Caco-2 (cell line): ENCODE results near the gene AHRR. TPM values are rescaled to one million over a fixed set of nuclear protein-coding genes. Genes with fewer than 3 reads are reported as not detected.

Experiments used
- BruUV-seq: library from RNA; stranded (reverse); fragments of 400-500 nt; replicated peaks from 2 replicates; lab custom pipeline; 2021; lab: Mats Ljungman, UMichigan
- CTCF ChIA-PET: fragments of 300-600 bp; sonication (Branson Sonifier 250); formaldehyde crosslinking; loops from one replicate; lab custom pipeline; 2022; ENCODE audit warnings: antibody characterized with exemption; lab: Charles Lee
- POLR2A ChIA-PET: fragments of 300-600 bp; sonication (Branson Sonifier 250); formaldehyde crosslinking; loops from one replicate; lab custom pipeline; 2022; ENCODE audit warnings: antibody characterized with exemption; lab: Charles Lee
- DNase-seq, 2 experiments: peaks; one replicate each; pipeline versions ENCODE4 v3.0.0 to v3.0.0-alpha.2; 2020 to 2022
- H3K27me3 ChIP-seq: replicated peaks from 2 replicates; pipeline ENCODE4 v1.6.0; 2011; ENCODE audit warnings: low read length; ENCODE audit not compliant: control insufficient read depth, insufficient read depth
- H3K36me3 ChIP-seq: 2 replicates; pipeline ENCODE4 v1.5.1; 2011; ENCODE audit warnings: low read length; ENCODE audit not compliant: control insufficient read depth, insufficient read depth
- H3K4me1 ChIP-seq: fragments of 250-450 bp; sonication (Bioruptor Pico); 2 replicates; pipeline ENCODE4 v1.5.1; 2020; ENCODE audit warnings: mild to moderate bottlenecking
- H3K4me3 ChIP-seq: 2 replicates; pipeline ENCODE4 v1.5.1; 2011; ENCODE audit warnings: low read depth, mild to moderate bottlenecking, control low read depth, low read length
- H3K9me3 ChIP-seq: fragments of 250-450 bp; sonication (Bioruptor Pico); 2 replicates; pipeline ENCODE4 v1.5.1; 2020; ENCODE audit warnings: mild to moderate bottlenecking, moderate library complexity
- H3K27ac Mint-ChIP-seq: one replicate; pipeline ENCODE4 v1.8.0; 2022; ENCODE audit warnings: mixed read lengths; ENCODE audit not compliant: unreplicated experiment
- H3K27me3 Mint-ChIP-seq: one replicate; pipeline ENCODE4 v1.8.0; 2022; ENCODE audit warnings: mixed read lengths; ENCODE audit not compliant: insufficient read depth, unreplicated experiment
- H3K36me3 Mint-ChIP-seq: one replicate; pipeline ENCODE4 v1.8.0; 2022; ENCODE audit warnings: mild to moderate bottlenecking, mixed read lengths; ENCODE audit not compliant: insufficient read depth, unreplicated experiment
- H3K4me1 Mint-ChIP-seq: one replicate; pipeline ENCODE4 v1.8.0; 2022; ENCODE audit warnings: low read depth, mixed read lengths; ENCODE audit not compliant: unreplicated experiment
- H3K4me3 Mint-ChIP-seq: one replicate; pipeline ENCODE4 v1.8.0; 2022; ENCODE audit warnings: mild to moderate bottlenecking, moderate library complexity, mixed read lengths; ENCODE audit not compliant: unreplicated experiment
- H3K9me3 Mint-ChIP-seq: one replicate; pipeline ENCODE4 v1.8.0; 2022; ENCODE audit warnings: mixed read lengths; ENCODE audit not compliant: unreplicated experiment
- intact Hi-C: fragments of 100-400 bp; cut with micrococcal nuclease; formaldehyde crosslinking; loops from one replicate; pipeline ENCODE4 v1.10.0; 2022; ENCODE audit not compliant: unreplicated experiment
- total RNA-seq: library from RNA; stranded (reverse); gene quantifications from 2 replicates; pipeline ENCODE4 v1.2.3, GENCODE V29; 2022
- TF ChIP-seq, protein P1 (sequence below), 2 experiments: fragments of 200-600 bp in 1 of 2; IDR thresholded peaks; 1 replicate in 1 of 2; 2 replicates in 1 of 2; pipeline versions ENCODE4 v1.5.1 to v1.8.0; 2011 to 2022; ENCODE audit warnings: antibody characterized with exemption in 1 of 2, control low read depth in 1 of 2, inconsistent platforms in 1 of 2, low read depth in 1 of 2, low read length in 1 of 2, mild to moderate bottlenecking in 1 of 2, moderate library complexity in 1 of 2; ENCODE audit not compliant: insufficient read depth in 1 of 2, severe bottlenecking in 1 of 2, unreplicated experiment in 1 of 2

AHRR gene
- total RNA-seq, 1 experiment from 2014 or later = 1.1 TPM

DNA sequence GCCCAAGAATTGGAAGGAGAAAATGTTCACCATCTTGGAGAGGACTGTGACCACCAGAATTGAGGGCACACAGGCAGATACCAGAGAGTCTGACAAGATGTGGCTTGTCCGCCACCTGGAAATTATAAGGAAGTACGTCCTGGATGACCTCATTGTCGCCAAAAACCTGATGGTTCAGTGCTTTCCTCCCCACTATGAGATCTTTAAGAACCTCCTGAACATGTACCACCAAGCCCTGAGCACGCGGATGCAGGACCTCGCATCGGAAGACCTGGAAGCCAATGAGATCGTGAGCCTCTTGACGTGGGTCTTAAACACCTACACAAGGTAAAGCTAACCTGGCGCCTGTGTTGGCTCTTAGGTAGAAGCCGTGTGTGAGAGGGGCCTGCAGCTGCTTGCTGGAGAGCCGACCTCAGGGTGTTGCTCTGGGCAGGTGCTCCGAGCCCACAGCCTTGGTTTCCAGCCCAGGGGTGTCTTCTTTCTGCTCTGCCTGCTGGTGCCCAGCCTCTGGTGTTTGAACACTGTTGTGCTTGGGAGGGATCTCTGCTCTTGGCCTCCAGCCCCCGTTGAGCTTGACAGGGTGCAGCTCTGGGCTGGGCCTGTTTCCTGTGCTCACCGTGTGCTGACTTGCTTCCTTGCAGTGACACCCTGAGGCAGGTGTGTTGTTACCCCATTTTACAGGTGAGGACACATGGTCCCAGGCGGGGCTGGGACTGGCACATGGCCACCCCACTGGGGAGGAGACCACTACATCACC is 132.4 kb downstream of the AHRR start:
- Mint-ChIP-seq H3K27ac (no peak overlapping the region), H3K4me3 (no peak overlapping the region), H3K27me3 (no peaks in the 10 kb centered on the region), H3K9me3 (peaks cover 13% of the 10 kb centered on the region), H3K4me1 (no peaks in the 10 kb centered on the region), H3K36me3 (peaks cover 71% of the 10 kb centered on the region)
- no TSS peak for BruUV-seq
- intact Hi-C loops = no loop called here
- Histone ChIP-seq H3K27me3 (no peaks in the 10 kb centered on the region), H3K4me1 (peaks cover 7% of the 10 kb centered on the region; the same call in 1 of the 2 replicates), H3K36me3 (no peaks in the 10 kb centered on the region; the same call in none of the 2 replicates), H3K4me3 (no peak overlapping the region), H3K9me3 (peaks cover 5% of the 10 kb centered on the region; the same call in 1 of the 2 replicates)
- DNase-seq = no peak
- ChIA-PET CTCF (no interaction called here), POLR2A (no interaction called here)
- TF ChIP-seq, protein P1, sequence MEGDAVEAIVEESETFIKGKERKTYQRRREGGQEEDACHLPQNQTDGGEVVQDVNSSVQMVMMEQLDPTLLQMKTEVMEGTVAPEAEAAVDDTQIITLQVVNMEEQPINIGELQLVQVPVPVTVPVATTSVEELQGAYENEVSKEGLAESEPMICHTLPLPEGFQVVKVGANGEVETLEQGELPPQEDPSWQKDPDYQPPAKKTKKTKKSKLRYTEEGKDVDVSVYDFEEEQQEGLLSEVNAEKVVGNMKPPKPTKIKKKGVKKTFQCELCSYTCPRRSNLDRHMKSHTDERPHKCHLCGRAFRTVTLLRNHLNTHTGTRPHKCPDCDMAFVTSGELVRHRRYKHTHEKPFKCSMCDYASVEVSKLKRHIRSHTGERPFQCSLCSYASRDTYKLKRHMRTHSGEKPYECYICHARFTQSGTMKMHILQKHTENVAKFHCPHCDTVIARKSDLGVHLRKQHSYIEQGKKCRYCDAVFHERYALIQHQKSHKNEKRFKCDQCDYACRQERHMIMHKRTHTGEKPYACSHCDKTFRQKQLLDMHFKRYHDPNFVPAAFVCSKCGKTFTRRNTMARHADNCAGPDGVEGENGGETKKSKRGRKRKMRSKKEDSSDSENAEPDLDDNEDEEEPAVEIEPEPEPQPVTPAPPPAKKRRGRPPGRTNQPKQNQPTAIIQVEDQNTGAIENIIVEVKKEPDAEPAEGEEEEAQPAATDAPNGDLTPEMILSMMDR (IDR thresholded peaks at IDR 0.05; ENCODE audit: insufficient read depth in 1 of 2, low read depth in 1 of 2, low read length in 1 of 2, severe bottlenecking in 1 of 2, unreplicated experiment in 1 of 2) = no peak

DNA sequence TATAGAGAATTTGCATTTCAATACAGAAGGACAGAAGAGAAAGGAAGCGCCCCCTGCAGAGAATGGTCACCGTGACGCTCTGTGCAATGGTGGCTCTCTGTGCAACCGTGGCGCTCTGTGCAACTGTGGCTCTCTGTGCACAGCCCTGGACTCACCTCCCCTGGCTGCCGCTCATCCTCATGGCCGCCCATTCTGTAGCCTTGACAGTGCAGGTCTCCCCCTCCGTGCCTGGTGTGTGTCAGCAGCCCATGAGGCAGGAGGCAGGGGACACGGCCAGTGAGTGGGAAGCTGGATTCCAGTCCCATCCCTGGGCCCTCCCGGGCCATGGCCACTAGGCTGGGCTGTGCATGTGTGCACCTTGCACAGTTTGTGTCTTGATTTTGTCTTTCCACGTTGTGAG is 133.4 kb downstream of the AHRR start:
- no TSS peak for BruUV-seq
- Histone ChIP-seq H3K9me3 (peaks cover 5% of the 10 kb centered on the region; the same call in 1 of the 2 replicates), H3K36me3 (no peaks in the 10 kb centered on the region; the same call in none of the 2 replicates), H3K4me1 (peaks cover 7% of the 10 kb centered on the region; the same call in 1 of the 2 replicates), H3K4me3 (no peak overlapping the region), H3K27me3 (no peaks in the 10 kb centered on the region)
- CTCF ChIA-PET = no interaction called here
- TF ChIP-seq, protein P1 (IDR thresholded peaks at IDR 0.05; ENCODE audit: insufficient read depth in 1 of 2, low read depth in 1 of 2, low read length in 1 of 2, severe bottlenecking in 1 of 2, unreplicated experiment in 1 of 2) = no peak
- Mint-ChIP-seq H3K36me3 (peaks cover 69% of the 10 kb centered on the region), H3K27ac (no peak overlapping the region), H3K4me1 (no peaks in the 10 kb centered on the region), H3K9me3 (peaks cover 13% of the 10 kb centered on the region), H3K27me3 (no peaks in the 10 kb centered on the region), H3K4me3 (no peak overlapping the region)
- intact Hi-C loops = no loop called here
- DNase-seq = no peak
- POLR2A ChIA-PET = no interaction called here

DNA sequence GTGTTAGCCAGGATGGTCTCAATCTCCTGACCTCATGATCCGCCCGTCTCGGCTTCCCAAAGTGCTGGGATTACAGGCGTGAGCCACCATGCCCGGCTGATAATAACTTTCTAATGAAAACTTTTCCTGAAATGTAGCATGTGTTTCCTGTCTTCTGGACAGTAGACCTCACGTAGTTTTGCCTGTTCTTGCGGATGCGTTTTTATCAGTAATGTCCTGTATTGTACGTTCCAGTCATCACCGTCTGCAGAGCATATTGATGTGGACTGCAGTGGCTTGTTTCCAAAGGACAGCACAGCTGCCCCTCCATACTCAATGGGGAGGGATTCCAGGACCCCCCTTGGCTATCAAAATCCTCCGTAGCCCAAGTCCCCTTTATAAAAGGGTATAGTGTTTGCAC is 134.3 kb downstream of the AHRR start:
- Mint-ChIP-seq H3K9me3 (peaks cover 13% of the 10 kb centered on the region), H3K27ac (no peak overlapping the region), H3K4me3 (no peak overlapping the region), H3K27me3 (no peaks in the 10 kb centered on the region), H3K4me1 (no peaks in the 10 kb centered on the region), H3K36me3 (peaks cover 69% of the 10 kb centered on the region)
- Histone ChIP-seq H3K36me3 (no peaks in the 10 kb centered on the region; the same call in none of the 2 replicates), H3K9me3 (peaks cover 5% of the 10 kb centered on the region; the same call in 1 of the 2 replicates), H3K27me3 (no peaks in the 10 kb centered on the region), H3K4me1 (peaks cover 7% of the 10 kb centered on the region; the same call in 1 of the 2 replicates), H3K4me3 (no peak overlapping the region)
- ChIA-PET CTCF (no interaction called here), POLR2A (no interaction called here)
- intact Hi-C loops = no loop called here
- BruUV-seq = no TSS peak
- TF ChIP-seq, protein P1 (IDR thresholded peaks at IDR 0.05; ENCODE audit: insufficient read depth in 1 of 2, low read depth in 1 of 2, low read length in 1 of 2, severe bottlenecking in 1 of 2, unreplicated experiment in 1 of 2) = no peak
- DNase-seq = no peak
